Measurements from ENCODE around the gene RIN1. TPM values are rescaled to one million over a fixed set of nuclear protein-coding genes. Genes with fewer than 3 reads are reported as not detected.

Gene RIN1
- total and polyA plus RNA-seq, 9 of the 15 experiments (the other 6 are each of a cell fraction or from before 2014, with no cell fraction given) = 0.01 to 1.2 (median 0.45) TPM; not detected in 1

- TF ChIP-seq ZNF639 (CRISPR knock-in tag; conservative IDR thresholded peaks at IDR 0.05 in 1 of 2, IDR thresholded peaks at IDR 0.05 in 1 of 2) (0 out of 4 replicates have a peak, but pooled peaks of 1 of the 2 experiments have one; percentile 22), ZBTB9 (CRISPR knock-in tag; IDR thresholded peaks at IDR 0.05) (0 out of 2 replicates have a peak, but pooled peaks have one; percentile 39), L3MBTL2 (IDR thresholded peaks at IDR 0.05) (peak; percentile 97), CREB3L1 (IDR thresholded peaks at IDR 0.05; ENCODE audit: borderline replicate concordance, low read depth) (peak; percentile 71; the same call in 1 of the 2 replicates), CREB1 (IDR thresholded peaks at IDR 0.05) (no peak), CREB1 (CRISPR knock-in tag; IDR thresholded peaks at IDR 0.05) (peak; percentile 55), CXXC5 (CRISPR knock-in tag; IDR thresholded peaks at IDR 0.05) (peak; percentile 77), ZNF24 (IDR thresholded peaks at IDR 0.05) (peak; percentile 95), E2F6 (IDR thresholded peaks at IDR 0.05; ENCODE audit: borderline replicate concordance in 1 of 2, extremely low read depth in 1 of 2, insufficient read depth in 1 of 2, insufficient read length in 1 of 2, low read depth in 1 of 2, low read length in 1 of 2, poor library complexity in 1 of 2, severe bottlenecking in 1 of 2) (peak; percentile 87 to 88), MAFG (tag; conservative IDR thresholded peaks at IDR 0.05) (no peak), MBD1 (CRISPR knock-in tag; IDR thresholded peaks at IDR 0.05) (no peak)
Observed at GRCh38 chr11:66328302-66329144, 7.7 kb downstream of the RIN1 start (continued).

Measured in K562 (cell line).